GM18867 (cell line): ENCODE measurements around the gene UGT1A3.

Source experiments
- ATAC-seq: cut with Tn5 transposase; IDR thresholded peaks from one replicate; pipeline ENCODE4 v1.9.1; 2021; ENCODE audit warnings: mild to moderate bottlenecking, moderate library complexity; ENCODE audit not compliant: unreplicated experiment

The UGT1A3 gene

GRCh38 chr2:233793465-233794127, 64.8 kb downstream of the UGT1A3 start:
- no peak for ATAC-seq

- no peak for ATAC-seq
Measured at GRCh38 chr2:233794128-233794658, 65.4 kb downstream of the UGT1A3 start.

- ATAC-seq: no peak
Measured at GRCh38 chr2:233795735-233796171, 66.9 kb downstream of the UGT1A3 start.

- ATAC-seq: no peak
Measured at GRCh38 chr2:233796254-233796653, 67.4 kb downstream of the UGT1A3 start.

- ATAC-seq: no peak
Measured at GRCh38 chr2:233798335-233799086, 69.7 kb downstream of the UGT1A3 start.

- no peak for ATAC-seq
Measured at GRCh38 chr2:233799087-233799665, 70.3 kb downstream of the UGT1A3 start.

GRCh38 chr2:233799716-233800115, 70.9 kb downstream of the UGT1A3 start:
- ATAC-seq: no peak

GRCh38 chr2:233800208-233800607, 71.4 kb downstream of the UGT1A3 start:
- ATAC-seq: no peak

GRCh38 chr2:233801357-233802131, 72.7 kb downstream of the UGT1A3 start:
- peak; percentile 48 for ATAC-seq

- no peak for ATAC-seq
Measured at GRCh38 chr2:233802132-233802815, 73.4 kb downstream of the UGT1A3 start.

- no peak for ATAC-seq
Measured at GRCh38 chr2:233803292-233803911, 74.6 kb downstream of the UGT1A3 start.

GRCh38 chr2:233803994-233804393, 75.2 kb downstream of the UGT1A3 start:
- no peak for ATAC-seq

GRCh38 chr2:233807215-233807865, 78.5 kb downstream of the UGT1A3 start:
- ATAC-seq: no peak

GRCh38 chr2:233807966-233808935, 79.4 kb downstream of the UGT1A3 start:
- no peak for ATAC-seq

GRCh38 chr2:233810385-233810784, 81.5 kb downstream of the UGT1A3 start:
- ATAC-seq: no peak

GRCh38 chr2:233811087-233811486, 82.2 kb downstream of the UGT1A3 start:
- no peak for ATAC-seq

GRCh38 chr2:233811732-233812131, 82.9 kb downstream of the UGT1A3 start:
- no peak for ATAC-seq
